ENCODE data around the gene PPDPF. TPM values are rescaled to one million over a fixed set of nuclear protein-coding genes. Genes with fewer than 3 reads are reported as not detected.

The PPDPF gene
- total RNA-seq, 1 donor: 85.4 TPM

DNA sequence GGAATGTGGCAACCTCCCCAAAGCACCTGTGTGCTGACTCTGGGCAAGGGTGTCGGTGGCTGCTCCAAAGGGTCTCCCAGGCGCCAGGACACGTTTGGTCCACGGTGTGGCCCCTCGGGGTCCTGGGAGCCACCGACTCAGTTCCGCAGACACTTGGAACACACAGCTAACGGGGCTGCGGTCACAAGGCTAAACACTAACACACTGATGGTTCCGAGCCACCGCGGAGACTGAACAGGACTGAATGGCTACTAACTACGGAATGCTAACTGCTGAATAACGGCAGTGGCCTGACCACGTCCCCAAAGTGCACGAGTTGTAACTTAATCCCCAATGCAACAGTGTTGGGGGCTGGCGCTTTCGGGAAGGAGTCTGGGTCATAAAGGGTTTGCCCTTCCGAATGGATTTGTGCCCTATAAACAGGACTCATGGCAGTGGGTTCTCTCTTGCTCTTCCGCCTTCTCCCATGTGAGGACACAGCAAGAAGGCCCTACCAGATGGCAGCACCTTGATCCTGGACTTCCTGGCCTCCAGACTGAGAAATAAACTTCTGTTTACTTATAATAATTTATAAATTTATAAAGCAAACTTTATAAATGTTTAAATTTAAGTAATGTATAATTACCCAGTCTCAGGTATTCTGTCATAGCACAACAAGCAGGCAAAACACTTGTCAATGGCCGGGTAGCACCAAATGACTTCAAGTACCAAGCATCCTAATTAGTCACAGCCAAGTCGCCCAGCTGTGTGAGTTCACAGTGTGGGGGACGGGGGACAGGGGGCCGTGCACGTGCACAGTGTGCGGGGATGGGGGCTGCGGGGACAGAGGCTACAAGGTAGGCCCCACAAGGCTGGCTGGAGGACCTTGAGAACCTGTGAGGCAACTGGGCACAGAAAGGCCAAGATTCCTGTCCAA is 19.4 kb upstream of the PPDPF start:
- Histone ChIP-seq H3K36me3 (ENCODE audit: insufficient read depth, low read length) (no peaks in the 10 kb centered on the region), H3K79me2 (ENCODE audit: insufficient read depth, low read length) (no peaks in the 10 kb centered on the region), H3K9me3 (ENCODE audit: low read depth, low read length) (no peaks in the 10 kb centered on the region), H2AFZ (ENCODE audit: low read length) (no peak overlapping the region), H3K4me1 (ENCODE audit: insufficient read depth, low read length) (peaks cover 3% of the 10 kb centered on the region), H4K20me1 (ENCODE audit: insufficient read depth, low read length) (no peaks in the 10 kb centered on the region), H3K4me2 (ENCODE audit: insufficient read depth, low read length) (no peak overlapping the region), H3K27ac (ENCODE audit: low read depth, low read length) (no peak overlapping the region), H3K4me3 (ENCODE audit: insufficient read depth, low read length) (no peak overlapping the region), H3K27me3 (ENCODE audit: insufficient read depth, low read length) (peaks cover 39% of the 10 kb centered on the region)
- peak; percentile 80 for DNase-seq (ENCODE audit: insufficient read length, low spot score, missing footprints)
- TF ChIP-seq, protein P1, sequence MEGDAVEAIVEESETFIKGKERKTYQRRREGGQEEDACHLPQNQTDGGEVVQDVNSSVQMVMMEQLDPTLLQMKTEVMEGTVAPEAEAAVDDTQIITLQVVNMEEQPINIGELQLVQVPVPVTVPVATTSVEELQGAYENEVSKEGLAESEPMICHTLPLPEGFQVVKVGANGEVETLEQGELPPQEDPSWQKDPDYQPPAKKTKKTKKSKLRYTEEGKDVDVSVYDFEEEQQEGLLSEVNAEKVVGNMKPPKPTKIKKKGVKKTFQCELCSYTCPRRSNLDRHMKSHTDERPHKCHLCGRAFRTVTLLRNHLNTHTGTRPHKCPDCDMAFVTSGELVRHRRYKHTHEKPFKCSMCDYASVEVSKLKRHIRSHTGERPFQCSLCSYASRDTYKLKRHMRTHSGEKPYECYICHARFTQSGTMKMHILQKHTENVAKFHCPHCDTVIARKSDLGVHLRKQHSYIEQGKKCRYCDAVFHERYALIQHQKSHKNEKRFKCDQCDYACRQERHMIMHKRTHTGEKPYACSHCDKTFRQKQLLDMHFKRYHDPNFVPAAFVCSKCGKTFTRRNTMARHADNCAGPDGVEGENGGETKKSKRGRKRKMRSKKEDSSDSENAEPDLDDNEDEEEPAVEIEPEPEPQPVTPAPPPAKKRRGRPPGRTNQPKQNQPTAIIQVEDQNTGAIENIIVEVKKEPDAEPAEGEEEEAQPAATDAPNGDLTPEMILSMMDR (IDR thresholded peaks at IDR 0.05; ENCODE audit: extremely low read depth, low read depth, low read length): no peak

DNA sequence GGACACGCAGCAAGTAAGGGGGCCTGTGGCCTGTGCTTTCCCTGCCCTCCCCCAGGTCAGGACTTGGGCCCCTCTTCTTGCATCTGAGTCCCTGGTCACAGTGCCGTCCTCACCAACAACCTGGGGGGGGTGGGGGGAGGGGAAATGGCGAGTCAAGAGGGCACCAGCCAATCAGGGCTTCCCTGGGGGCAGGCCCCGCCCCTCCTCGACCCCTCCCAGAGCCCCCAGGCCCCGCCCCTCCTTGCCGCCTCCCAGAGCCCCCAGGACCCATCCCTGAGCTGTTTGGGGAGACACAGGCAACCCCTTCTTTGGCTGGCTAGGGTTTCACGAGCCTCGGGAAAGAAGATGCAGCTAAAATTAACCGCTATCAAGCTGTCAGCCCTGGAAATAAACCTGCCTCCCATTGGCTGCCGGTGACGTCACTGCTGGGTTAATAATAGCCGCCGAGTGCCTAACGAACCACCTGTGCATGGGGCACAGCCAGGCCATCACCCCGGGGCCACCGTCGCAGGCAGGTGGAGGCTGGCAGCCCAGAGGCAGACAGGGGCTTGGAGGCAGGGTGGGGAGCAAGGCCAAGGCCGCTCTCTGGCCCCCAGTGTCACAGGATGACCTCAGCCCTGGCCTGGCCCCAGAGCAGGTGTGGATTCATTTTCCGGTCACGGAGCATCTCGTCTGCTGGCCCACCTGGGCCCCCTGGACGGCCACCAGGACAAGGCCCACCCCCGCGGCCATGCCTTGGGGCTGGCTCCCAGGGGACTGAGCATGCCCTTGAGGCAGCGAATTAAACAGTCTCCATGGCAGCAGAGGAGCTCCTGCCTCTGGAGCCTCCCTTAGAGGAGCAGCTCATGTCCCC is 18.5 kb upstream of the PPDPF start:
- Histone ChIP-seq H3K36me3 (ENCODE audit: insufficient read depth, low read length) (no peaks in the 10 kb centered on the region), H3K9me3 (ENCODE audit: low read depth, low read length) (no peaks in the 10 kb centered on the region), H3K27ac (ENCODE audit: low read depth, low read length) (no peak overlapping the region), H3K79me2 (ENCODE audit: insufficient read depth, low read length) (no peaks in the 10 kb centered on the region), H3K4me3 (ENCODE audit: insufficient read depth, low read length) (no peak overlapping the region), H2AFZ (ENCODE audit: low read length) (no peak overlapping the region), H3K27me3 (ENCODE audit: insufficient read depth, low read length) (peaks cover 35% of the 10 kb centered on the region), H3K4me2 (ENCODE audit: insufficient read depth, low read length) (no peak overlapping the region), H4K20me1 (ENCODE audit: insufficient read depth, low read length) (no peaks in the 10 kb centered on the region), H3K4me1 (ENCODE audit: insufficient read depth, low read length) (no peaks in the 10 kb centered on the region)
- TF ChIP-seq, protein P1 (IDR thresholded peaks at IDR 0.05; ENCODE audit: extremely low read depth, low read depth, low read length): no peak
- DNase-seq (ENCODE audit: insufficient read length, low spot score, missing footprints): peak; percentile 93

DNA sequence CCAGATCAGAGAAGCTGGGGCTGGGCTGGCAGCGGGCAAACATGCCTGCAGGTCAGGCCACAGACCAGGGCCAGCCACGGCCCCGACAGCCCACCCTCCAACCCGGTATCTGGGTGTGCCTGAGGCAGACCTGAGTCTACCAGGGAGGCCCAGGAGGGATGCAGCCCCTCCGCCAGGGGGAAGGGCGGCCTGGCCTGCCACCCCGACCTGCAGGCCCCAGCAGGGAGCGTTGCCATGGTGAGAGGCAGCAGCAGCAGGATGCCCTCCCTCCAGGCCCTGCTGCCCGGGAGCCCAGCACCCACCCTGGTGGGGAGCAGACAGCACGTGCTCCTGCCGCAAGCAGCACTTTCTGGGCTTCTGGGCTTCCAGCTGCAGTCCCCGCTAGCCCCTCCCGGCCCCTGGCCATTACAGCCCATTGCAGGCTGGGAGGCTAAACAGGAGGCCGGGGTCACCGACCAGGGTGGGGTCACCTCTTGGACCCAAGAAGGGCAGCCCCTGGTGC is 17.8 kb upstream of the PPDPF start:
- H3K27me3 ChIP-seq (ENCODE audit: insufficient read depth, low read length): peaks cover 29% of the 10 kb centered on the region
- H3K4me2 ChIP-seq (ENCODE audit: insufficient read depth, low read length): no peak overlapping the region
- no peaks in the 10 kb centered on the region for H3K79me2 ChIP-seq (ENCODE audit: insufficient read depth, low read length)
- peak; percentile 58 for DNase-seq (ENCODE audit: insufficient read length, low spot score, missing footprints)
- H3K27ac ChIP-seq (ENCODE audit: low read depth, low read length): no peak overlapping the region
- TF ChIP-seq, protein P1 (IDR thresholded peaks at IDR 0.05; ENCODE audit: extremely low read depth, low read depth, low read length): no peak
- H3K4me3 ChIP-seq (ENCODE audit: insufficient read depth, low read length): no peak overlapping the region
- no peaks in the 10 kb centered on the region for H3K36me3 ChIP-seq (ENCODE audit: insufficient read depth, low read length)
- H2AFZ ChIP-seq (ENCODE audit: low read length): no peak overlapping the region
- no peaks in the 10 kb centered on the region for H4K20me1 ChIP-seq (ENCODE audit: insufficient read depth, low read length)
- no peaks in the 10 kb centered on the region for H3K9me3 ChIP-seq (ENCODE audit: low read depth, low read length)
- no peaks in the 10 kb centered on the region for H3K4me1 ChIP-seq (ENCODE audit: insufficient read depth, low read length)

Data from osteoblast (primary cell).